NCI-H1694 treated with DMSO at 0.1 percent for 48 hours (cell line): ENCODE measurements around the gene TK2.
"Not testable (repeated sequence)": the region's sequence is repeated elsewhere in the genome, so short reads cannot be mapped to it uniquely, and the experiment has no call there.

Experiments
- DNase-seq: peaks from one replicate; lab custom pipeline; 2025; lab: John Stamatoyannopoulos, UW

Gene TK2

DNA sequence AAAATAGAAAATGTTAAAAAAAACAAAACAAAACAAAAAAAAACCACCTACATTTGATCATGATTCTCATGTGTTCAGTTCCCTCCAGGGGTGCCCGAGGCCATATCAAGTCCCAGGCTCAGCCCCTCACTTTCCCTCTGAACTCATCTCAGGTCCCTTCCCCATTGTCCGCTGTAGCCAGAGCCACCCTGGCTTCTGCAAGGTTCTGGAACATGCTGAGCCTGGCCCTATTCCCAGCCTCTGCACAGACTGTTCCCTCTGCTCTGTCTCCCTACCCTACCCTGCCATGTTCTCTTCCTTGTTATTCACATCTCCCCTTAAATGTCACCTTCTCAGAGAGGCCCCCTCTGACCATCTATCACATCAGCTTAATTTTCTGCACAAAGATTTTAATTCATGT is 46.9 kb downstream of the TK2 start:
- DNase-seq: no peak

DNA sequence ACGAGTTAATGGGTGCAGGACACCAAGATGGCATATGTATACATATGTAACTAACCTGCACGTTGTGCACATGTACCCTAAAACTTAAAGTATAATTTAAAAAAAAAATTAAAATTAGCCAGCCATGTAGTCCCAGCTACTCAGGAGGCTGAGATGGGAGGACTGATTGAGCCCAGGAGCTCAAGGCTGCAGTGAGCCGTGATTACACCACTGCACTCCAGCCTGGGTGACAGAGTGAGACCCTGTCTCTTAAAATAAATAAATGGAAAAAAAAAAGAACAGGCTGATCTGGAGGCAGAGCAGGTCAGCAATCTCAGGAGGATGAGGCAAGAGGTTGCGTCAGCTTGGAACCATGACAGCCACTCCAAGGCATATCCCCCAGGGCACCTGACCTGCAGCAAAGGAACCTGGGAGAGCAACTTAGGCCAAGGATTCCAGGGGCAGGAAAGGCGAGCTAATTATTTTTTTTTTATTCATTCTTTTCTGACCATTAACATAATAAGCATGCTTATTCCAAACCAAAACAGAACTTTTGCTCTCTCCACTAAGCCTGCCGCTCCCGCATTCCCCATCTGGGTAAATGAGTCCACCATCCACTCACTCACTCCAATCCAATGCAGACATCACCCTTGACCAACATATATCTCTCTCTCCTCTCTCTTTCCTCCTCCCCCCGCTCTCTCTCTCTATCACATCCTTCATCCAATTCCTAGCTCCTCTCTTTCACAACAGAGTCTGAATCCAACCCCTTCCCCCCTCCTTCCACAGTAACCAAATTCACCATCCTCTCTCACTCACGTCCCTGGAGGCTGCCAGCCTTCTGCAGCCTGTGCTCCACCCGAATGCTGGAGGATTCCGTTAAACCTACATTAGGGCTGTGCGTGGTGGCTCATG is 47.7 kb downstream of the TK2 start:
- DNase-seq: no peak

DNA sequence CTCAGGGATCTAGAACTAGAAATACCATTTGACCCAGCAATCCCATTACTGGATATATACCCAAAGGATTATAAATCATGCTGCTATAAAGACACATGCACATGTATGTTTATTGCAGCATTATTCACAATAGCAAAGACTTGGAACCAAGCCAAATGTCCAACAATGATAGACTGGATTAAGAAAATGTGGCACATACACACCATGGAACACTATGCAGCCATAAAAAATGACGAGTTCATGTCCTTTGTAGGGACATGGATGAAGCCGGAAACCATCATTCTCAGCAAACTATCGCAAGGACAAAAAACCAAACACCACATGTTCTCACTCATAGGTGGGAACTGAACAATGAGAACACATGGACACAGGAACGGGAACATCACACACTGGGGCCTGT is 48.4 kb downstream of the TK2 start:
- not testable (repeated sequence) for DNase-seq

DNA sequence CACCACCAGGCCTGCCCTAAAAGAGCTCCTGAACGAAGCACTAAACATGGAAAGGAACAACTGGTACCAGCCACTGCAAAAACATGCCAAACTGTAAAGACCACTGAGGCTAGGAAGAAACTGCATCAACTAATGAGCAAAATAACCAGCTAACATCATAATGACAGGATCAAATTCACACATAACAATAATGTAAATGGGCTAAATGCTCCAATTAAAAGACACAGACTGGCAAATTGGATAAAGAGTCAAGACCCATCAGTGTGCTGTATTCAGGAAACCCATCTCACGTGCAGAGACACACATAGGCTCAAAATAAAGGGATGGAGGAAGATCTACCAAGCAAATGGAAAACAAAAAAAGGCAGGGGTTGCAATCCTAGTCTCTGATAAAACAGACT is 52.0 kb downstream of the TK2 start:
- not testable (repeated sequence) for DNase-seq

DNA sequence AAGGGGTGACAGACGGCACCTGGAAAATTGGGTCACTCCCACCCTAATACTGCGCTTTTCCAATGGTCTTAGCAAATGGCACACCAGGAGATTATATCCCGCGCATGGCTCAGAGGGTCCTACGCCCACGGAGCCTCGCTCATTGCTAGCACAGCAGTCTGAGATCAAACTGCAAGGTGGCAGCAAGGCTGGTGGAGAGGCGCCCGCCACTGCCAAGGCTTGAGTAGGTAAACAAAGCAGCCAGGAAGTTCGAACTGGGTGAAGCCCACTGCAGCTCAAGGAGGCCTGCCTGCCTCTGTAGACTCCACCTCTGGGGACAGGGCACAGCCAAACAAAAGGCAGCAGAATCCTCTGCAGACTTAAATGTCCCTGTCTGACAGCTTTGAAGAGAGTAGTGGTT is 53.7 kb downstream of the TK2 start:
- DNase-seq: not testable (repeated sequence)

DNA sequence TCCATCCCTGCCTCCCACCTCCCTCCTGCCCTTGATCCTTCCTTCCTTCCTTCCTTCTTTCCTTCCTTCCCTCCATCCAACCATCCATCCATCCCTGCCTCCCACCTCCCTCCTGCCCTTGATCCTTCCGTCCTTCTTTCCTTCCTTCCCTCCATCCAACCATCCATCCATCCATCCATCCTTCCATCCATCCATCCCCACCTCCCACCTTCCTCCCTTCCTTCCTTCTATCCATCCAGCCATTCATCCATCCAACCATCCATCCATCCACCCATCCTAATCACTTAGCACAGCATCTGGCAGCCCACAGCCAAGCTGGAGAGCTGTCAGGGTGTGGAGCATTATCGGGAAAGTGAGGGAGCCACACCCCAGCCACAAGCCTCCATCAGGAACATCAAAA is 54.5 kb downstream of the TK2 start:
- DNase-seq: no peak

DNA sequence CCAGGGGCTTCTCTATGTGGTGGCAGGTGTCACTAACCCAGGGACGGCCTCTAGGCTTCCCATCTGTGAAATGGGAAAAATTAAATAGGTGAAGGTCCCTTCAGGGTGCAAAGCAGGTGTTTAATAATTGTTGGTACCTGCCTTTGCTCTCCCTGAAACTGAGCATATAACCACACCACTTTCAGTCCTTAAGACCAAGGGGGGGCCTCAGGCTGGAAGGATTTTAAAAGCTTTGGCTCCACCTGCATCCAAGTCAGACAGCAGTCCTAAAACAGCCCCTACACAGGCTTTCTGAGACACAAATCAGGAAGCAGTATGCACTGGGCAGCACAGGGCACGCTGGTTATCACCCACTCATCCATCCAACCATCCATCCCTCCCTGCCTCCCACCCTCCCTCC is 55.0 kb downstream of the TK2 start:
- no peak for DNase-seq

DNA sequence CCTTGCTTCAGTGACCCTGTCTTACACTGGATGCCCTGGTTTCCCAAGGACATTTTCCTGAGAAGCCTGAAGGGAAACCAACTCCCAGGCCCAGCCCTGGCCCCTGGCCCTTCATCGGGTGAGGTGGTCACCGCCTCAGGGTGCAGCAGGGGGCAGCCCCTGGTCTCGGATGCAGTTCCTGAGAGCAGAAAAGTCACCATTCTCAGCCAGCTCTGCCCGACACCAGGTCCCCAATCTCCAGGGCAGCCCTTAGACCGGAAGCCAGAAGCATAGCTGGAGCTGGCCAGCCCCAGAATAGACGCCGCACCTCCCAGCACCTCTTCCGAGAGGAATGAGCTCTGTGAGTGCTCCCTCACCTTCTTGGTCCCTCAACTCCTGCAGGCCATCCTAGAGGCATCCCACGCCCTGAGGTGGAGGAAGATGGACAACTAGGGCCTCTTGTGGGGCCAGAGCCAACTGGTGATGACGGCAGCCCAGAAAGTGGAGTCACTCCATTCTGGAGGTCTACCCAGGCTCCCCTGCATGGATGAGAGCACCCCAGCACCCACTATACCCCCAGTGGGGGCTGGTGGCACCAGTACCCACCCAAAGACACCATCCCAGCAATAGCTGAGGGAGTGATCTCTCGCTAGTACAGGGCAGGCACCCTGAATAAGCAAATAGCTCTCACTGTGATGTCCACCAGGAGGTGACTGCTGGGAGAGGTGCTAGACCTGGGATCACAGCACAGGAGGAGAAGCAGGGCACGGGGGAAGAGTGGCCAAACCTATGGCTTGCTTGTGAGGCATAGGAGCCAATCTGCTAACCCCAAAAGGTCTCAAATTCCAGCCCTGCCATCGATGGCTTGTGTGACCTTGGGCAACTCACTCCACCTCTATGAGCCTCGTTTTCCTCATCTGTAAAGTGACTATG is 56.2 kb downstream of the TK2 start:
- no peak for DNase-seq

DNA sequence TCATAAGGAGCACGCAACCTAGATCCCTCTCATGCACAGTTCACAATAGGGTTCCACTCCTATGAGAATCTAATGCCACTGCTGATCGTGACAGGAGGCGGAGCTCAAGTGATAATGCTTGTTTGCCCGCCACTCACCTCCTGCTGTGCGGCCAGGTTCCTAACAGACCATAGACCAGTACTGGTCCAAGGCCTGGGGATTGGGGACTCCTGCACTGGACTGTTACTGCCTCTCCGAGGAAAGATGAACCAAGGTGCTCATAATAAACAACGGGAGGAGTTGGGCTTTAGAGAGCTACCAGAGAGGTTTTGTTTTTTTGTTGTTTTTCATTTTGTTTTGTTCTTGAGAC is 58.2 kb downstream of the TK2 start:
- no peak for DNase-seq

DNA sequence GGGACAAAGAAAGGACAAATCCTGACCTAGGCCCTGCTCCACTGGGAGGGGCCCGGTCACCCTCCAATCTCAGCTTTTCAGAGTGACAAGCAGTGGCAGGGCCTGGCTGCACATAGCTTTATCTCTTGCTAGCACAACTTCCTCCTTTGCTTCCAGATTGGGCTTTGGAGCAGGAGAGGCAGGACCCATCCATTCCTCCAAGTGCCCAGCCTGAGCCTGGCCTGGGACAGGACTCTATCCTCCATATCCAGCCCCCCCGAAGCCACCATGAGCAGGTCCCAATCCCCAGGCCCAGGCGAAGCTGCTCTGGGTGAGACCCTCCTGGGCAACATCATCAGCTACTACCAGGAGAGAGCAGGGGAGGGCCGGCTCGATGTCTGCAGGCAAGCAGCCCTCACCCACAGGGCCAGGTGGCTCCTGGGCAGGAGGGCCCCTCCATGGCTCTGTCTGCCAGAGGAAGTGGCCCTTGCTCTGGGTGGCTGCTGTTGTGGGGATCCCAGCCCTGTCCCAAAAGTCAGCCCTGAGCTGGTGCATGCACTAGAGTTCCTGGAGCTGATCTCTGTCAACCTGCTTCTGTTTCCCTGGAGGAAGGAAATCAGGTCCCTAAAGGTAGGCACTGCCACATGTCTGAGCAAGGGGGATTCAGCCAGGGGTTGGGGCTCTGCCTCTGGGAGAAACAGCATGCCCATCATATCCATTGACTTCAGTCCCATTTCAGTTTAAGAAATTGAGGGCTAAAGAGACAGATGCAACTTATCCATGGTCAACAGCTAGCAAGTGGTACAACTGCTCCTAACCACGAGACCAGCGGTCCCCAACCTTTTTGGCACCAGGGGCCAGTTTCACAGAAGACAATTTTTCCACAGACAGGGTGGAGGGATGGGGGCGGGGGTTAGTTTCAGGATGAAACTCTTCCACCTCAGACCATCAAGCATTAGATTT is 58.9 kb downstream of the TK2 start:
- no peak for DNase-seq

DNA sequence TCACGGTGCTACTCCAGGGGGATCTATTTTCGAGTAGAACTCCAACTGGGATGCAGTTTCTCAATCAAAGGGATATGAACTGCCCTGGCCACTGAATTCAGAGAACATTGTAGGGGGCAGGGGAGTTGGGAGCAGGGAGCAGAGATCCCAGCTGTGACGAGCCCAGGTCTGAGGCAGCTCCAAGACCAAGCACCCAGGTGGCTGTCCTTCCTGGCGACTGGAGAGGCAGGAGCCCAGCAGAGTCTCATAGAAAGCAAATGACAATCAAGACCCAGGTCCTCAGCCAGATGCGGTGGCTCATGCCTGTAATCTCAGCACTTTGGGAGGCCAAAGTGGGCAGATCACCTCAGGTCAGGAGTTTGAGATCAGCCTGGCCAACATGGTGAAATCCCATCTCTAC is 60.1 kb downstream of the TK2 start:
- DNase-seq: no peak

DNA sequence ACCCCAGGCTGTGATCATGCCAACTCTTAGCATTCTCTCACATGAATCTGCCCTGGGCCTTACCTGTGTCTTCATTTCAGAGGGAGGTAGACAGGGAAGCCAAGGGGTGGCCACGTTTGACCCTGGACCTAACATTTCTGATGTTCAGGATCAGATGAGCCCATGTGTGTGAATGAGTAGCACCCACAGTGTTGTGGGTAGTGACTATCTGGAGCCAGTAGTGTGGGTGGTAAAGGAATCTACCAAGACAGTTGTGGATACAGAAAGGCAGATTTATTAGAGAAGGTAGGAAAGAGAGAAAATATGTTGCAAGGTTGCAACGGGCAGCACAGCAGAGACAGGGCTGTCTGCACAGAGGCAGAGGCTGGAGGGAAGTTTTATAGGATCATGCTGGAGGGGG is 60.5 kb downstream of the TK2 start:
- no peak for DNase-seq

DNA sequence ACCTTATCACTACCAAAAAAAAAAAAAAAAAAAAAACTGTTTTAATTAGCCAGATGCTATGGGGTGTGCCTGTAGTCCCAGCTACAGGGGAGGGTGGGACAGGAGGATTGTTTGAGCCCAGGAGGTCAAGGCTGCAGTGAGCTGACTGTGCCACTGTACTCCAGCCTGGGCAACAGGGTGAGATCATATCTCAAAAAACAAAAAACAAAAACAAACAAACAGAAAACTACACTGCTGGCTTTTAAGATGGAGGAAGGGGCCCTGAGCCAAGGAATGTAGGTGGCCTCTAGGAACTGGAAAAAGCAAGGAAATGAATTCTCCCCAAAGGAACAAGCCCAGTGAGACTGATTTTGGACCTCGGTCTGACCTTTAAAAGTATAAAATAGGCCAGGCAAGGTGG is 61.4 kb downstream of the TK2 start:
- no peak for DNase-seq

DNA sequence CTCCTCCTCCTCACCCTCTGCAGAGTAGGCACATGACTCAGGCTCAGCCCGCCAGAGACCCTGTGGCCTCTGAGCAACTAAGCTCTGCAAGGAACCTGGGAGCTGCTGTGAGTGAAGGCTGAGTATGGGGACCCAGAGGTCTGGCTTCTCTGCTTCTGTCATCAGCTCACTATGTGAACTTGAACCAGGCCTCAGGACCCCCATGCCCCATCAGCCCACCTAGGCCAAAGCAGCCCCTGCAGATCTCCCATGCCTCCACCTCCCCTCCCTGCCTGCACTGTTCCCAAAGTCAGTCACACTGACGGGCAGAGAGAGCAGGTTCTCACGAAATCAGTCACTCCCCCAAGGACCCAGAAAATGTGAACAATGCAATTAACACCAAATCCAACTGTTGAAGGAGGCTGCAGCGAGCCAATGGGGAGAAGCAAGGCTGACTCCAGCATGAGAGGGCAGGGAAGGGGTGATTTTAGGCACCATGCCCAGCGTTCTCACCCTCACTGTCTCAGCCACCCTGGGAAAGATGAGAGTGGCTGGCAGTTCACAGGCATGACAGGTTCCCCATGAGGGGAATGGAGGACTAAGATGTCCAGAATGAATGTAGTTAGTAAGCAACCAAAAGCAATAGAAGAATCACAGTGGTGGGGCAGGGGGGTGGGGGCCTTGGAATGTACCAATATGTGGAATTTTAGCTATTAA is 62.2 kb downstream of the TK2 start:
- DNase-seq: no peak

DNA sequence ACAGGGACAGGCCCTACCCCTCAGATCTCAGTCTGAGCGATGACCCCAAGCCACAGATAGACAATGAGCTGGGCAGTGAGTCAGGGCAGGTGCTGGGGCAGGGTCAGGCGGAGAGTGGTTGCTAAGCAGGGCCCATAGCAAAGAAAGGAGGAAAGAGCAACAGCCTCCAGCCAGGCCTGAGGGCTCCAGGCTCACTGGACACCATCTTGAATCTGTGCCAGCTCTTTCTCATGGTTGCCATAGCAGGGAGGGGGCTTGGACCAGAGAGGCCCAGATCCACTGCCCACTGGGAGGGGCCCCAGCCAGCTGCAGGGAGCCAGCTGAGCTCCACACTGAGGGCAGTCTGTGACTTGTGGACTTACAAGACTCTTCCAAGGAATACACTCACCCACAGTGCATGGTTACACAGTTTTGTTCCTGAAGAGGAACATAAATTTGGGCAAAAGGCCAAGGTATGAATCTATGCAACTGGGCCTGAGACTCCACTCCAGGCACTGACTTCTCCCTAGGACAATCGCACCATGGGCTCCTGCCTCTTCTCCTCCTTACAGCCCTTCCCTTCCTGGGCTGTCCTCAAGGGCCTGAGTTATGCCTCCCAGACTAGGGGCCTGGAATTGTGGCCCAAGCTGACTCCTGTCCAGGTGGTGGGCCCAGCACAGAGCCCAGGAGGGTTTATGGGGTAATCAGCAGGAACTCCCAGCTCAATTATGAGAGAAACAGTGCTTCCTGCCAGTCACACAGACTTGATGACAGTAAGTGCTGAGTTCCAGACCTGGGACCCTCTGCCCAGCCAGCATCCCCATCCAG is 62.9 kb downstream of the TK2 start:
- DNase-seq: no peak

DNA sequence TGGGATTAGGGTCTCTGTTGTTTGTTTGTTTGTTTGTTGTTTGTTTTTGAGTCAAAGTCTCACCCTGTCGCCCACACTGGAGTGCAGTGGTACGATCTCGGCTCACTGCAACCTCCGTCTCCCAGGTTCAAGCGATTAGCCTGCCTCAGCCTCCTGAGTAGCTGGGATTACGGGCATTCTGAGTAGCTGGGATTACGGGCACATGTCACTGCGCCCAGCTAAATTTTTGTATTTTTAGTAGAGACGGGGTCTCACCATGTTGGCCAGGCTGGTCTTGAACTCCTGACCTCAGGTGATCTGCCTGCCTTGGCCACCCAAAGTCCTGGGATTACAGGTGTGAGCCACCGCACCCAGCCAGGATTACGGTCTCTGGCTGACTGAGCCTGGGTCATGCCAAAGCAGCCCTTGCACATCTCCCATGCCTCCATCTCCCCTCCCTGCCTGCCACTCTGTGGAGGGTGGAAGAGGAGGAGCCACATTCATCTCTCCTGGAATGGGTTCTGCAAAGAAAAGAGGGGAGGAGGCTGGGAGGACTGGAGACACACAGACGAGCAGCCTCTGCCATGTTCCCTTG is 63.6 kb downstream of the TK2 start:
- no peak for DNase-seq

DNA sequence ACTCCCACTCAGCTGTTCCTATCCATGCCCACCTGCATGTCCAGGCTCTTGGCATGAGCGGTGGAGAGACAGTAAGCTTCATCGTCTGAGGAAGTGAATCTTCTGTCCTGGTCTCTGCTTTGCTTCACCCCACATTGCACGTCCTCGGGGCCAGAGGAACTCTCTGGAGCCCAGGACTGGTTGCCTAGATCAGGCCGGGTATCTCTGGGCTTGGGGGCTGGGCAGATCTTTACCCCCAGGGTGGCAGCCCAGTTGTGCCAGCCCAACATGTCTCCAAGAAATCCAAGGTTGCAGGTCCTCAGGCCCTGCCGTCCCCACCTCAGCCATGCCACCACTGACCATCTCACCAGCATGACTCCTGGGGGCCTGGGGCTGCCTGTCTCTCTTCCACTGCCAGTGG is 64.5 kb downstream of the TK2 start:
- DNase-seq: no peak

DNA sequence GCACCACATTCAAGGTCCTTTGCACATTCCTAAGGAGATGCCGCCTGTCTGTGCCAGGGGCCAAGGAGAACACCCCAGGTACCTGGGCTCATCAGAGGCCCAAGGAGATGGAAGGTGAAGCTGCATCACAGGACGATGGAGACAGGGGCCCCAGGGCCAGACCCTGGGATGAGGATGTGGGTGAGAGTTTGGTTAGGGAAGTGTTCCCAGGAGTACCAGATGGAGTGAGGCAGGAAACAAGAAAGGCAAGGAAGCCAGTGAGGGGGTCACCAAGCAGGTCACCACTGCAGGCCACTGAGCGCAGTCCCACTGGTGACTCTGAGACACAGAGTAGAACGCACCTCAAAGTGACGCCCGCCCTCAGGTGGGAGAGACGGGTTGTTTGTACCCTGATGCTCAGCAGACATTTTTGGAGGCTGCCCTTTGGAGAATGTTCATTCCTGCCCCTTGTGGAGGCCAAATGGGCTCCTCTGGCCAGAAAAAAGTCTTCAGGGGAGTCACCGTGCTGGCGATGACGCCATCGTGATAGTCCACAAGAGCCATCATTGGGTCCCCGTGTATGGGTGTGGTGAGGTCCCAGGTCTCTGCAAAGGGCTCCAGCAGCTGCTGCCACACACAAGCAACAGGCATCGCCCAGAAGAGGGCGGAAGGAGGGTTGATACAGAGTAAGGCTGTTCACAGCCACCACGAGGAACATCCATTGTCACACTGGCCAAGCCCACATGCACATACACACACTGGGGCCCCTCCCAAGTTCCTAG is 65.3 kb downstream of the TK2 start:
- DNase-seq: no peak

DNA sequence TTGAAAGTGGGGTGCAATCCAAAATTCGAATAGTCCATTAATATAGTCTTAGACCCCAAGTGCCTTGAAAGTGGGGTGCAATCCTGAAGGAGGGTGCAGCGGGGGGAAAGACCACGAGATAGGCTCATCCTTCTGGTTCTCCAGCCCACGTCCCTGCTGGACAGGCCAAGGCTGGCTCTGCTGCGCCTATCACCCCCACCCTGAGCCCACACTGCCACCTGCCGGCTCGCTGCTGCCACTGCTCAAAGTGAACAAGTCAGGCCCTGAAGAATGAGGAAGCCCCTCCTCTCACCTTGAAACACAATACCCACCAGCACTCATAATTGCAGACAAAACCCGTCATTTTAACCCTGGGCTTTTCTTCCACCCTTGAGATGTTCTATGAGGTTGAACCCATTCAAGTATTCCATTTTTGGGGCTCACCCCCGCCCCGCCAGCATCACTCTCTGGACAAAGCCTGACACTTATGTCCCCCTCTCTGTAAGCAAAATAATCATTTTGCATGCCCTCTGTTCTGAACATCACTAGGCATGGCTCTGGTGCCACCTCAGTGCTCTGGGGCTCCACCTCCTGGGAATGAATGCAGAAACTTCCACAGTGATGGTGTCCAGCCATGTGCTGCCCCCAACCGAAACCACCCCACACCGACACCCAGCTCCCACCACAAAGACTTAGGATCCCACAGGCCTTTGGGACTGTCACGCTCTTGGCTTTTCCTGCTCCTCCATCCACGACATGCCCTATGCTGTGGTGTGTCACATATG is 66.1 kb downstream of the TK2 start:
- peak; percentile 46 for DNase-seq
